ENCODE data around the gene POC1B.

The POC1B gene

DNA sequence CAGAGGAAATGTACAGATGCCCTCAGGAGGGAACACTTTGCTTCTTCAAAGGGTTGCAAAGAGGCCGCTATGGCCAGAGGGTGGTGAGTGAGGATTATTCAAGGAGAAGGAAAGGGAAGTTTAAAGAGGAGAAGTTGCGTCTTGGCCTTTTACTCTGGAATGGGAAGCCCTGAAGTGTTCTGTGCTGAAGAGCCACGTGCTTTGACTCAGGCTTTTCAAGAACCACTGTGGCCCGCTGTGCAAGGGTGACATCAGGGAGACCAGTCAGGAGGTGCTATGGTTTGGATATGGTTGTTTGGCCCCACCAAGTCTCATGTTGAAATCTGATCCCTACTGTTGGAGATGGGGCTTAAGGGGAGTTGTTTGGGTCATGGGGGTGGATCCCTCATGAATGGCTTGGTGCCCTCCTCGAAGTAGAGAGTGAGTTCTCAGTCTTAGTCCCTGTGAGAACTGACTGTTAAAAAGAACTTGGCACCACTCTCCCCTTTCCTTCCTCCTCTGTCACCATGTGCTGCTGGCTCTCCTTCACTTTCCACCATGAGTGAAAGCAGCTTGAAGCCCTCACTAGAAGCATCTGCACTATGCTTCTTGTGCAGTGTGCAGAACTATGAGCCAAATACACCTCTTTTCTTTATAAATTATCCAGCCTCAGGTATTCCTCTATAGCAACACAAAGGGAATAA lies 107.5 kb downstream of the POC1B start:
- no peak for DNase-seq (ENCODE audit: low spot score)

DNA sequence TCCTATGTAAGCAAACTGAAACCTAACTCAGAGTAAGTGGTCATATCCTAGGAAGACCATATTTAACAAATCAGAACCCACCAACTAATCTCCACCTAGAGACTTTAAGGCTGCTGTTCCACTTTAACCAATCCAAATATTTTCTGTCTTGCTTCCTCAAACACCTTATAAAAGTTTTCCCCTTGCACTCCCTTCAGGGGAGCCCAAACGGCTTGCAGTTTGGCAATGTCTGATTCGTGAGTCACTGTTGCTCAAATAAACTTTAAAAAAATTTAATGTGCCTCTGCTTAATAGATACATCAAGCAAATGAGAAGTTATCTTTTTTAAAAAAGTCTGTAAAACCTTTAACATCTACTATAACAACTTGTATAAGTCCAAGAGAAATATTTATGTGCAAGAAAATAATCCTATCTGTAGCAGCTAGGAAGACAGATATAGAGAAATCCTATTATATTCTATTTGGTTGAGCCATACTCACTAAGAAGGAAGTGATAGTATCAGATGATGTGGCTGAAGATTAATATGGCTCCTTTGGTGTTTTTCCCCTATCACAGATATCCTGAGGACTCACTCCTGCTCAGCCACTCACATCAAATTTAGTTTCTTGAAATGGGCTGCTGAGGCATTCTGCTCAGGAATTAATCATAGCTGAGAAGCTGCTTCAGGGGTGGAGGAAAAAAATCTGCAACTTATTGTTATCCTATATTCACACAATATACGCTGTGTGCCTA lies 108.4 kb downstream of the POC1B start:
- no peak for DNase-seq (ENCODE audit: low spot score)

DNA sequence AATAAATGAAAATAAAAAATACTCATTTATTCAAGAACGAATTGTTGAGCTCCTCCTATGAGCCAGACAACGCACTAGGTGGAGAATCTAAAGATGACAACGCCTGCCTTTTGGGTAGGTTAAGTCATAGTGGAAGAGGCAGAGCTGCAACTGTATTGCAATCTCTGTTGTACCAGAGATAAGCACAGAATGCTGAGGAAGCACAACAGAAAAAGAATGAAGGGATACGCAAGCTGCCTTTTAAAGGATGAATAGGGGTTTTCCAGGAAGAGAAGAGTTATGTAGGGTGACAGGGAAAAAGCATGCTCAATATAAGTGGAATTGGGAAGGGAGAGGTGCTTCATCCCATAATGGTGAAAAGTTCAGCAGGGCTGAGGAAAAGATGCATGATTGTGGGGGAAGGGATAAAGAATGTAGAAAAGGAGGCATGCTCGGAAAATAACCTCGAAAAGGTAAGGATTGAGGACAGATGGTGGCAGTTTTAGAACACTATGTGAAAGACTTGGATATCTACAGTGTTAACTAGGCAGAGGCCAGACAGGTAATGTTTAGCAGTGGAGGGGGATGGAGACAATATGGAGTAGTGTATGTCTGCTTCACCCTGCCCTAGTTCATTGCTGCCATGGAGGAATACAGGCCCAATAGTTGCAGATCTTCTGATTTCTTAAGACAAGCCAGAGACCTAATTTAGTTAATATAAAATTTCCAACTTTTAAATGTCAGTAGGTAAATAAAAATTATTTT lies 109.6 kb downstream of the POC1B start:
- no peak for DNase-seq (ENCODE audit: low spot score)

DNA sequence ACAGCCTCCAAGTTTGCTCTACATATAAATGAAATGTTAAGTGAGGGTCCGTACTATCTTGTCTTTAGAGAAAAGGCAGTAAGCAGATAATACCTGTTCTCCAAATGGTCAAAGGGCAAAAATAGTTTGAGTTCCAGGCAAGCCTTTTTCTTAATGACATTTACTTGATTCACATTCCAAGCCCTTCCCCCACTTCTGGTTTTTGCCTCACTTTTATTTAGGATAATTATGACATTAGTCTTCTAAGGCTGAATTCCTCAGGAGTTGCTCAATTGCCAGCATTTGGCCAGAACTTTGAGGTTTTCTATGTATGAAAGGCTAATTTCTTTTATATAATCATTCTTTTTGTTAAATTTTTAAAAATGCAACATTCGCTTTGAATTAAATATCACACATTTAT lies 111.0 kb downstream of the POC1B start:
- DNase-seq (ENCODE audit: low spot score) = no peak

DNA sequence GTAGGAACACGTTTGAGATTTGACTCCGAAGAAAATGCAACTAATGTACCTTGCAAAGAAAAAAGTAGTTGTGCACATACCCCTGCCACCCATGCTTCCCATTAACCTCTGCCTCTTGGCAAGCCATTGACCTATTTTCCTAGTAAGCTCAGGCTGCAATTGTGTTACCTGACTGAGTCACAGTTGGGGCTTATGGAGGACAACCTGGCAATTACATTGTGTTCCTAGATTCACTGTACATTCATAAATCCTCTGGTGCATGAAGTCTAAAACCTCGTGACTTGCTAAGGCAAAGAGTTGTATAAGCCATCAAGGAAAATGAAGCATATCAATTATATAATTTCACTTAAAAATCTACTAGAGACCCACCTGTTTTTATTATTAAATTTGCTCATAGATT lies 111.5 kb downstream of the POC1B start:
- no peak for DNase-seq (ENCODE audit: low spot score)

DNA sequence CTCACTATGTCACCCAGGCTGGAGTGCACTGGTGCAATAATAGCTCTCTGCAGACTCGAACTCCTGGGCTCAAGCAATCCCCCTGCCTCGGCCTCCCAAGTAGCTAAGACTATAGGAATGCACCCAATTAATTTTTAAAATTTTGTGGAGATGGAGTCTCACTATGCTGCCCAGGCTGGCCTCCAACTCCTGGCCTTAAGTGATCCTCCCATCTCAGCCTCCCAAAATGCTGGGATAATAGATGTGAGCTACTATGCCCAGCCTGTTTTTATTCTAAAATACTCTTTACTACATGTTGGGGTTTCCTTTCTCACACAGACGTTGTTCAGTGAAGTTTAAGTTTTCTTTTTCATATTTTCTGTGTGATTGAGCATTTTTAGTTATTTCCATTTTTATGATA lies 112.6 kb downstream of the POC1B start:
- DNase-seq (ENCODE audit: low spot score) = no peak

DNA sequence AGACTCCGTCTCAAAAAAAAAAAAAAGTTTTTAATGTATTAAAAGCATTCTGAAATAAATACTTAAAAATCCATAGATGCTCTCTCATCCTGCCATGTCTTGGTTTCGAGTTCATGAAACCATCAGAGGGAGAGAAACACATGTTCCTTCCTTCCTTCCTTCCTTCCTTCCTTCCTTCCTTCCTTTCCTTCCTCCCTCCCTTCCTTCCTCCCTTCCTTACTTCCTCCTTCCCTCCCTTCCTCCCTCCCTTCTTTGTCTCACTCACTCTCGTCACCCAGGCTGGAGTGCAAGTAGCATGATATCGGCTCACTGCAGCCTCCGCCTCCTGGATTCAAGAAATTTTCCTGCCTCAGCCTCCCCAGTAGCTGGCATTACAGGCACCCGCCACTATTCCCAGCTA lies 113.2 kb downstream of the POC1B start:
- no peak for DNase-seq (ENCODE audit: low spot score)

DNA sequence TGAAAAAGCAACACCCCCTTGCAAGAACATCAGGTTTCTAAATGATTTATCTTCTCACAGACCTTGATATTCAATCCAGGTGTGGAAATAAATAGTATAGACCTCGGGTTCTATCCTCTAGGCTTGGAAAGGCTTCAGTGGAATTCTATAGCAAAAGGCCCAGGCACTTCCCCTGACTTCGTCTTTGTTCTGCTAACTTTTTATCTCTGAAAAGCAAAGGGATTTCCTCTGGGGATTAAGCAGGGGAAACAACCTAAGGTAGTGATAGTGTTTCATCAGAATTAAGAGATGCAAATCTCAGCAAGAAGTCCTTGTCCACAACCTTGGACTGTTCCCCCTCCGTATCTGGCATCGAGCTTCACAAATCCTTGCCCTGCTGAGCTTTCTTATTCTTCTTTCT lies 114.0 kb downstream of the POC1B start:
- no peak for DNase-seq (ENCODE audit: low spot score)

DNA sequence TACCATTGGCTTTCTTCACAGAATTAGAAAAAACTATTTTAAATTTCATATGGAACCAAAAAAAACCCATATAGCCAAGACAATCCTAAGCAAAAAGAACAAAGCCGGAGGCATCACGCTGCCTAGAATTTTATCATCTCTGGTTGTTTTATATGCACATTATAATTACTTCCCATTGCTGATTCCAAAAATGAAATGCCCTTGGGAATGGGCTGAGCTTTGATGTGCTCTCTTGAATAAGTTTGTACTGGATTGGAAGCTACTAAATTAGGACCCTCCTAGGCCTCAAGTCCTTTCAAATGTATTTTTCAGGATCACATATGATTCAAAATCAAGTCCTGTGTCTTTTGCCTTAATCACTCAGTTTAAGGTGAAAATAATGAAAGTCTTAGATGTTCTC lies 114.6 kb downstream of the POC1B start:
- DNase-seq (ENCODE audit: low spot score) = no peak

DNA sequence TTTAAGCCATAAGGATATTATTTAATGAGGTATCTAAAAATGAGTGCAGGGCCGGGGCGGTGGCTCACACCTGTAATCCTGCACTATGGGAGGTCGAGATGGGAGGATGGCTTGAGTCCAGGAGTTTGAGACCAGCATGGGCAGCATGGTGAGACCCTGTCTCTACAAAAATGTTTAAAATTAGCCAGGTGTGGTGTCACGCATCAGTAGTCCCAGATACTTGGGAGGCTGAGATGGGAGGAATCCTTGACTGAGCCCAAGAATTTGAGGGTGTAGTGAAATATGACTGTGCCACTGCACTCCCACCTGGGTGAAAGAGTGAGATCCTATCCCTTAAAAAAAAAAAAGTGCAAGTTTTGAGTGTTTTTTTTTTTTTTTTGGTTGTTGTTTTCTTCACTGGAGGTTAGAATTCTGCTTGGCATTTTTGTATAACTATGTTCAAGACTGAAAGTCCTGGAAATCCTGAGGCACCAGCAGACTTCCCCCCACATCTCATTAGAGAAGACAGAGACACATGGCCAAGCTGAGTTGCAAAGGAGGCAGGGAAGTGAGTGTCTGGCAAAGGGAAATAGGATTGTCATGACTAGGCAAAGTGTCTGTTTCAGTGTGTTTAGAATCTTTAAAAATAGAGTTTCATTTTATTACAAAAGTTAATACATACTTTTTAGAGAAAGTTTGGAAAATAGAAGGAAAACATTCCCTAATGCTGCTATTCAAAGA lies 120.1 kb downstream of the POC1B start:
- DNase-seq (ENCODE audit: low spot score) = no peak

DNA sequence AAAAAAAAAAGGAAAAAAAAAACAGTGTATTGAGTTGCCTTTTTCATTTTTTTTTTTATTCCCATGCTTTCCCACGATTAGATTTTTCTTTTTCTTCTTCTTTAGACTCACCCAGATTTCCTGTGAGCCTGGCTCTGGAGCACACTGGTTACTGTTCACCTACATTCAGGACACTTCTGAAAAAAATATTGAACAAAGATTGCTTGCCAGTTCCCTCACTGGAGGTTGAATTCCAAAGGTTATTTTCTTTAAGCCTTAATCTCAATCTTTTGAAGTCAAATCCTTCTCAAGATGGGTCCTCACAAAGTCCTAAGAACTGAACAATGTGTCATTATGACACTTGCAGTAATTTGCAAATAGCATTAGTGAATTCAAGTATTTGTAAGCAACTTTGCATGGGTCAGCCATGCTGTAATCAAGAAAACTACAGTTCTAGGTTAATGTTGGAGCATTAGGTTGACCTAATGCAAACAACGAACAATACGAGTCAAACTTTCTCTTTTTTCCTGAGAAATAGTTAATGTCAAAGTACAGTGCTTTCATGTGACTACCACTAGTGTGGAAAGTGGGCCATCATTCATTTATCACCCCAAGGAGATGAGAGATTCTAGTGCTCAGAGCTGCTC lies 124.3 kb downstream of the POC1B start:
- no peak for DNase-seq (ENCODE audit: low spot score)

DNA sequence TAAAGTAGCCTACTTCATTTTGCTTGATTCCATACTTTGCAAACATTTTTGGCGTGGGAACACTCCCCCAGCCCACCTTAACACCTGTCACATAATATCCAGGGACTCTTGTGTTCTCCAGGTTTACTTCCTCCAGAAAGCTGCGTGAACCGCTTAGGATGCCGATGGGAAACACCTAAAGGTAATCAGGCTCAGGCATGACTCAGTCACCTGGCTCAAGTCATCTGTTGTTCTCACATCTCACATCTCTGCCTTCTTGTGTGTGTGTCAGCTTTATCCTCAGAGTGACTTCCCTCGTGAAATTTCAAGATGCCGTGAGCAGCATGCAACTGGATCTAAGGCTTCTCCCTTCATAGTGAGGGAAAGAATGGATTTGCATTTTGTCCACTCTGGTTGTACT lies 125.4 kb downstream of the POC1B start:
- DNase-seq (ENCODE audit: low spot score) = no peak

DNA sequence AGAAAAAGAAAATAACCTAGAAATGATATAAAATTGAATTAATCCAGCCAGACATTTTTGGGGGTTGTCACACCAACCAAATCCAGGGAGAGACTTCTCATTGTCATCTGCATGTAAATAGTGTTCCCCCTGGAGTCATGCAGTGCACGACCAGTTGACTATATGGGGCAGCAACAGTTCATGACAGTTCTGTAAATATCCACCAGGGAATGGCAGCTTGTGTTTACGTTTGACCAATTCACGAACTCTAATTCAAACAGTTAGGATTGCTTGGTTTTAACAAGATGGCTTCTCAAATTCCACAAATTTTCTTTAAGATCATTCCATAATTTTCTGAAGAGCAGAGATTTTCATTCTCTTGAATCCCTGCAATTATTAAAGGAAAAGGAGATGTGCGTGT lies 130.1 kb downstream of the POC1B start:
- no peak for DNase-seq (ENCODE audit: low spot score)

DNA sequence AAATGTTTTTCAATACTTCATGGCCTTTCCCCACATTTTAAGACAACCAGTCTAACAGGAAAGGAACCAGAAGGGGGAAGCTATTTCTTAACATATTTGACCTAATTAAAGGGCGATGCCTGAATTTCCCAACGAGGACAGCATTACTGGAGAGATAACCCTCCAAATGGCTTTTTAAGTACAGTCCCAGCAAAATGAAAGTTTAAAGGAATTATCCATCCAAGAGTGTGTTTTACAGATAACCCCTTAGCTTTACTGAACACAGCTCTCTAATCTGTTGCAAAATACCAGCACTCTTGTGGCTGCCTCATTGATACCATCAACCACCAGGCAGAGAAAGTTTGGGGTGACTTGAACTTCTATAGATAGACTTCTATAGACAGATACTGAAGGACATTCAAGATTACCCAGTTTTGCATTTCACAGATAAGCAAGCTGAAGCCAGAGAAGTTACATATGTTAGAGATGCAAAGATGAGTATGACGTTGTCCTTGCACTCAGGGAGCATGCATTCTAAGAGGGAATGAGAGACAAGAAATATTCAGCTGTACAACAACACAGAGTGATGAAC lies 132.2 kb downstream of the POC1B start:
- DNase-seq (ENCODE audit: low spot score) = no peak

DNA sequence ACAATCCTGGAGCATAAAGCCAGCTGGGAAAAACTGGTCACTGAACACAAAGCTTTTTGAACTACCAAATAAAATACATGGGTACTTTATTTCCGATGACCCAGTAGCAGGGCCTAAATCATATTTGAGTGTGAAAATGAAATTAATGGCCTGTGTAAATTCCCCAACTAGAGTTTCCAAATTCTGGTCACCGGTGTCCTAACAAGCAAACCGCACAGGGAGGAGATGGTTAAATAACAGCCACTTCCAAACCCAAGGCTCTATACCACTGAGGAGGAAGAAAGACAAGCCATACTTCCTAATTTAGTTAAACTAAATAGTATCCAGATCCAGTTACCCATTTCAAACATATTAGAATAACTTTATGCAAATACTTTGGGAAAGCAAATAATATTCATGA lies 133.5 kb downstream of the POC1B start:
- DNase-seq (ENCODE audit: low spot score) = no peak

DNA sequence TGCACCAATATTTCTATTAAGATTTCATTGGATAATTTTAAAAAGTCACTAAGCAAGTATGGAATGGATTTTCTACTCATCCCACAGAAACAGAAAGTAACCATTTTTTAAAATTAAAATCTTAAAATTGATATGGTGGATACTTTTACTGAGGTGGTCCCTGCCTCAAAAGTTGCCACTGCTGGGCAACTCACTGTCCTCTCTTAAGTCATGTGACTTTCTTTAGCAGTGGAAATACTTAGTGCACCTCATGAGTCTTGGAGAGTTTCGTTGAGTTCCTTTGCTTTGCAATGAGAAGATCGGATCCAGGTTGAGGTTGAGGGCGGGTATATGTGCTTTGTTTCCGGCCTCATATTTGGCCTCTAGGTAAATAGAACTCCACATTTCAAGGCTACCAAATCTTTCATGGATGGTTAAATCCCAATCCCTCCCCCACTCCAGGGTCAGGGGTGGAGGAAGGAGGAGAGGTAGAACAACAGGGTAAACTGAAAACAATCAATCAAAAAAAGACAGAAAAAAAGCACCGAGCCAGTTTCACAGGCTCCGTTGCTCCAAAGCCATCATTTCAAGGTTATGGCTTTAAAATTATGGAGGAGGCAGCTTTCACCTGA lies 134.0 kb downstream of the POC1B start:
- no peak for DNase-seq (ENCODE audit: low spot score)

DNA sequence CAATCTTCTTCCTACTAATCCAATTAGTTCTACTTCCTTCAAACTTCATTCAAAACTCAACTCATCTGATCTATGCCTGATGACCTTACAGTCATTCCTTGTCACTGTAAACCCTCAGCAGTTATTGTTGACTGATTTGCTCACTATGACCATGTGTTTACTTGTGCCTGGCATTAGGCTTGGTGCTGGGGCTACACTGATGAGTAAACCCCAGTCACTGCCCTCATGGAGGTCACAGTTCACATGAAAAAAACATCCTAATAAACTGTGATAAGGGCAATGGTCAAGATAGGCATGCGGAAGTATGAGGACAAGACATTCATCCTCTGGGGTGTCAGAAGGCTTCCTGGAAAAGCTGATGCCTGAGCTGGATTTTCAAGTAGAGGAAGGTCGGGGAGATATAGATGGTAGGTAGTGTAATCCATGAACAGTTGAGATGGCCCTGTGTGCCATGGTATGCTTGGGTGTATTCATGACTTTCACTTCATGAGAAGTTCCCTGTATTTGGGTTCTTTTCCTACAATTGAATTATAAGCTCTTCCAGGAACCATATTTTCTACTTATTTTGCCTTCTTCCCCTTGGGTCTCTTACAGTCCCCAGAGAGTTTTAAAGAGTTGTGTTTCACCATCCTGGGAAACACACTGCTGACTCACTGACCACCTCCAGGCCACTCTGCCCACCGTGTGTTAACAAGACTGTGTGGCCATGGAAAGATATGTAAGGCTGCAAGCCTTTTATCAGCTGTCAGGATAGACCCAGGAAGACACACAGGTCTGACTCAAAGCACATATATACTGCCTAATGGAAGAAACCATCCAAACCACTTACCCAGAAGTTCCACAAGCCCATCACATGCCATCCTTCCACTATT lies 134.8 kb downstream of the POC1B start:
- DNase-seq (ENCODE audit: low spot score) = no peak

DNA sequence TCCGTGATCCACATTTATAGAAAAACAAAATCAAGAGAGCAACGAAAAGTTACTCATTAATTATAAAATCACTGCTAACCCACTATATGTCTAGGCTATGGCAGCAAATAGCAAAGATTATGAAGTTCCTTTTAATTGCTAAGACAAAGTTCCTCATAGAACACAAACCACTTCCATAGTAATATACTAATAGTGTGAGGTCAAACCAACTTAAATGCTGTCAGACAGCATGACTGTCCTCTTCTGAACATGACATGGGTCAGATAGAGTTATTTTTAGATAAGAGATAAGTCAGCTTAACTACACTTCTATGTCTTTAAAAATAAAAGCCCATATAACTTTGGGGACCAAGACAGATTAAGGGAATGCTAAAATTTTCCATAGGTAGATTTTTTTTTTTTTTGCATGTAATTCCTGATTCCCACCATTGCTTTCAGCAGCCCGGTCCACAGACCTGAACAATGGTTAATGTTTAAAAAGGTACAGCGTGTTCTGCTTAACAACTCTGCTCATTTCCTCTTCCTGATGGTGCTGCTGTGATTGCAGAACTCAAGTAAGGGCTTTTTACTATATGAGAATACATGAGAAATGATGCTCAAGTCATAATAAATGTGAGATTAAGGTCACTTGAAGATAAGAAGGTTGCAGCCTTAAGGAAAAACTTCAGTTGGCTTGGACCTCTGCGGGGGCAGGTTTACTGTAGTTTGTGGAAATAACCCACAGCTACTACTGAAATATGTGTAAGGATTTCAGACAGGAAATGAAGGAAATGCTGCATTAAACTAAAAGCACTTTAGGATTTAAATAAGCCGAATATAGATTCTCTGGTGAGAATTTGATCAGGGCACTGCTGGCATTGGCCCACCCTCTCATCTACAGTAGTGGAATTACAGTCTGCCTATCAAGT lies 135.8 kb downstream of the POC1B start:
- no peak for DNase-seq (ENCODE audit: low spot score)

DNA sequence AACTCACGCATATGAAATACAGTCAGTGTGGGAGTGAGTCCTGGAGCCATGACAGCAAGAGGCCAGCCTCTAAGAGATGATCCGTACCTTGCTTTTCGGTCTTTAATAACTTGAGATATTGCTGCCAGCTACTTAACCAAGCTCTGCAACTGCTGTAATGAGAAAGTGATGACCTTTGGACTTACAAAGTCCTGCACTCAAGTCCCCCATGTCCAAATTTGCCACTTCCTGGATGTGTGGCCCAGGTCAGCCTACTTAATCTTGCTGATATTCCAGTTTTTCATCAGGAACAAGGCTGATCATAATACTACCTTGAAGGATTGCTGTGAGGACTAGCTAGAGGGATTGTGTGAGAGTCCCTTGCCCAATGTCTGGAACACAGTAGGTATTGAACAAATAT lies 139.7 kb downstream of the POC1B start:
- DNase-seq (ENCODE audit: low spot score) = no peak
